Lower lobe of right lung (tissue), 2 donors: ENCODE data around the gene RIMS1. TPM values are rescaled to one million over a fixed set of nuclear protein-coding genes. Genes with fewer than 3 reads are reported as not detected.
A peak's percentile ranks its signal among the peaks of the same experiment; 100 is the strongest.

Experiments used
- ATAC-seq, 2 donors: fragments of 200-7000 bp; cut with Tn5 transposase; one replicate each; pipeline ENCODE4 v1.9.1; 2020 to 2022; ENCODE audit warnings: mild to moderate bottlenecking in 2 of 2, moderate library complexity in 2 of 2
- DNase-seq: peaks from one replicate; pipeline ENCODE4 v3.0.0-alpha.2; 2020
- H3K27ac ChIP-seq: fragments of 200-600 bp; one replicate; pipeline ENCODE4 v1.8.0; 2022
- H3K27me3 ChIP-seq: fragments of 200-600 bp; one replicate; pipeline ENCODE4 v1.8.0; 2022; ENCODE audit warnings: low read depth
- H3K36me3 ChIP-seq: fragments of 200-600 bp; one replicate; pipeline ENCODE4 v1.8.0; 2022; ENCODE audit warnings: mild to moderate bottlenecking
- H3K4me1 ChIP-seq: fragments of 200-600 bp; one replicate; pipeline ENCODE4 v1.8.0; 2022
- H3K4me3 ChIP-seq: fragments of 200-600 bp; one replicate; pipeline ENCODE4 v1.8.0; 2022; ENCODE audit warnings: mild to moderate bottlenecking
- H3K9me3 ChIP-seq: fragments of 200-600 bp; one replicate; pipeline ENCODE4 v1.8.0; 2022
- CTCF ChIP-seq: fragments of 200-600 bp; IDR thresholded peaks from one replicate; pipeline ENCODE4 v1.8.0; 2022; ENCODE audit warnings: antibody characterized with exemption, mild to moderate bottlenecking
- intact Hi-C: fragments of 100-400 bp; cut with DNase I; formaldehyde crosslinking; loops from one replicate; pipeline ENCODE4 v1.11.0; 2022
- total RNA-seq: library from RNA; stranded (reverse); fragmentation: NEBNext Ultra II Directional; extraction: Animal tissue kit (Norgen Biotek cat#: 25700); gene quantifications from one replicate; pipeline ENCODE4 v1.2.1, GENCODE V29; 2021
- donor health status: DM: no; HTN: yes; CAD: no; lungs with severe emphysema.

The RIMS1 gene
- total RNA-seq, 1 donor from 2014 or later, result 3.8 TPM

GRCh38 chr6:72290620-72291019, 404.3 kb downstream of the RIMS1 start:
- intact Hi-C loops, result no loop called here
- Histone ChIP-seq H3K36me3 (no peaks in the 10 kb centered on the region), H3K27ac (no peak overlapping the region), H3K27me3 (no peaks in the 10 kb centered on the region), H3K9me3 (no peaks in the 10 kb centered on the region), H3K4me3 (no peak overlapping the region), H3K4me1 (no peaks in the 10 kb centered on the region)
- no peak for DNase-seq
- no peak for TF ChIP-seq CTCF
- no peak for ATAC-seq

- Histone ChIP-seq H3K36me3 (no peaks in the 10 kb centered on the region), H3K27me3 (no peaks in the 10 kb centered on the region), H3K27ac (no peak overlapping the region), H3K9me3 (no peaks in the 10 kb centered on the region), H3K4me3 (no peak overlapping the region), H3K4me1 (no peaks in the 10 kb centered on the region)
- intact Hi-C loops, result no loop called here
- DNase-seq, result no peak
- ATAC-seq, result no peak
- no peak for TF ChIP-seq CTCF
Measured at GRCh38 chr6:72296375-72296774, 410.0 kb downstream of the RIMS1 start.

- TF ChIP-seq CTCF, result no peak
- no peaks in the 10 kb centered on the region for H3K36me3 ChIP-seq
- no peaks in the 10 kb centered on the region for H3K27me3 ChIP-seq
- no peaks in the 10 kb centered on the region for H3K4me1 ChIP-seq
- no peak overlapping the region for H3K27ac ChIP-seq
- intact Hi-C loops, result no loop called here
- DNase-seq, result no peak
- ATAC-seq, result no peak
- H3K4me3 ChIP-seq, result no peak overlapping the region
- no peaks in the 10 kb centered on the region for H3K9me3 ChIP-seq
Measured at GRCh38 chr6:72305971-72306370, 419.6 kb downstream of the RIMS1 start.

- TF ChIP-seq CTCF, result no peak
- ATAC-seq (peak in 1 of 2 donors; percentile 37), DNase-seq (peak; percentile 35)
- H3K36me3 ChIP-seq, result no peaks in the 10 kb centered on the region
- H3K9me3 ChIP-seq, result no peaks in the 10 kb centered on the region
- no peaks in the 10 kb centered on the region for H3K27me3 ChIP-seq
- H3K4me3 ChIP-seq, result no peak overlapping the region
- intact Hi-C loops, result no loop called here
- H3K27ac ChIP-seq, result no peak overlapping the region
- no peaks in the 10 kb centered on the region for H3K4me1 ChIP-seq
Measured at GRCh38 chr6:72316675-72317380, 430.5 kb downstream of the RIMS1 start.

- H3K36me3 ChIP-seq, result no peaks in the 10 kb centered on the region
- intact Hi-C loops, result no loop called here
- ATAC-seq, result no peak
Measured at GRCh38 chr6:72321788-72322187, 435.4 kb downstream of the RIMS1 start.

More at GRCh38 chr6:72321788-72322187, 435.4 kb downstream of the RIMS1 start:
- DNase-seq, result no peak
- Histone ChIP-seq H3K27ac (no peak overlapping the region), H3K9me3 (no peaks in the 10 kb centered on the region), H3K27me3 (no peaks in the 10 kb centered on the region), H3K4me1 (no peaks in the 10 kb centered on the region), H3K4me3 (no peak overlapping the region)
- no peak for TF ChIP-seq CTCF
